Esophagus squamous epithelium (tissue), 4 donors: ENCODE measurements around the gene PHRF1.
"Not testable (repeated sequence)": the region's sequence is repeated elsewhere in the genome, so short reads cannot be mapped to it uniquely, and the experiment has no call there.

Source experiments
- POLR2A ChIP-seq, 4 donors: fragments of 450-650 bp; IDR thresholded peaks; one replicate each; pipeline ENCODE4 v1.6.1; 2017; ENCODE audit warnings: antibody characterized with exemption in 4 of 4, mild to moderate bottlenecking in 4 of 4, moderate library complexity in 3 of 4
- TF ChIP-seq, protein P1 (sequence below), 6 experiments: fragments of 450-650 bp in 4 of 6; fragments of 200-600 bp in 2 of 6; sonication (generic) in 2 of 6; IDR thresholded peaks; one replicate each; pipeline ENCODE4 v1.5.1; 2016 to 2019; ENCODE audit warnings: antibody characterized with exemption in 6 of 6, mild to moderate bottlenecking in 4 of 6, moderate library complexity in 4 of 6

DNA sequence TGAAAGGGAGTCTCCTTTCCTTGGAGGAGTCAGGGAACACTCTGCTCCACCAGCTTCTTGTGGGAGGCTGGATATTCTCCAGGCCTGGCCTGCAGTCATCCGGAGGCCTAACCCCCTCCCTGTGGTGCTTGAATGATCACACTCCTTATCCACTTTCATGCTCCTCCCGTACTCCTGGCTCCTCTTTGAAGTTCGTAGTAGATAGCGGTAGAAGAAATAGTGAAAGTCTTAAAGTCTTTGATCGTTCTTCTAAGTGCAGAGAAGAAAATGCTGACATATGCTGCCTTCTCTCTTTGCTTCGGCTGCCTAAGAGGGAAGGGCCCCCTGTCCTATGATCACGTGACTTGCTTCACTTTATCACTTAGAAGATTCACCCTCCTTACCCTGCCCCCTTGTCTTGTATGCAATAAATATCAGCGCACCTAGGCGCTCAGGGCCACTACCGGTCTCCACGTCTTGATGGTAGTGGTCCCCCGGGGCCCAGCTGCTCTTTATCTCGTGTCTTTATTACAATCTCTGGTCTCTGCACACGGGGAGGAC, 2.2 kb upstream of the PHRF1 start:
- TF ChIP-seq, protein P1, sequence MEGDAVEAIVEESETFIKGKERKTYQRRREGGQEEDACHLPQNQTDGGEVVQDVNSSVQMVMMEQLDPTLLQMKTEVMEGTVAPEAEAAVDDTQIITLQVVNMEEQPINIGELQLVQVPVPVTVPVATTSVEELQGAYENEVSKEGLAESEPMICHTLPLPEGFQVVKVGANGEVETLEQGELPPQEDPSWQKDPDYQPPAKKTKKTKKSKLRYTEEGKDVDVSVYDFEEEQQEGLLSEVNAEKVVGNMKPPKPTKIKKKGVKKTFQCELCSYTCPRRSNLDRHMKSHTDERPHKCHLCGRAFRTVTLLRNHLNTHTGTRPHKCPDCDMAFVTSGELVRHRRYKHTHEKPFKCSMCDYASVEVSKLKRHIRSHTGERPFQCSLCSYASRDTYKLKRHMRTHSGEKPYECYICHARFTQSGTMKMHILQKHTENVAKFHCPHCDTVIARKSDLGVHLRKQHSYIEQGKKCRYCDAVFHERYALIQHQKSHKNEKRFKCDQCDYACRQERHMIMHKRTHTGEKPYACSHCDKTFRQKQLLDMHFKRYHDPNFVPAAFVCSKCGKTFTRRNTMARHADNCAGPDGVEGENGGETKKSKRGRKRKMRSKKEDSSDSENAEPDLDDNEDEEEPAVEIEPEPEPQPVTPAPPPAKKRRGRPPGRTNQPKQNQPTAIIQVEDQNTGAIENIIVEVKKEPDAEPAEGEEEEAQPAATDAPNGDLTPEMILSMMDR (IDR thresholded peaks at IDR 0.05), result not testable (repeated sequence)
- TF ChIP-seq POLR2A (IDR thresholded peaks at IDR 0.05), result not testable (repeated sequence)
